NB4 (cell line): ENCODE results near the gene DYNLT1.

Experiments used
- DNase-seq: peaks from one replicate; pipeline ENCODE4 v3.0.0; 2010; ENCODE audit warnings: low read depth
- H3K4me3 ChIP-seq: one replicate; pipeline ENCODE4 v1.5.1; 2011; ENCODE audit warnings: mild to moderate bottlenecking, low read depth, low read length, moderate library complexity
- MYC ChIP-seq: IDR thresholded peaks from 2 replicates; pipeline ENCODE4 v1.6.1; 2011; ENCODE audit warnings: low read depth, low read length
- POLR2A ChIP-seq: IDR thresholded peaks from 2 replicates; pipeline ENCODE4 v1.6.1; 2011; ENCODE audit warnings: mild to moderate bottlenecking; ENCODE audit not compliant: insufficient read length; ENCODE audit errors: extremely low read depth
- TF ChIP-seq, protein P1 (sequence below): IDR thresholded peaks from 2 replicates; pipeline ENCODE4 v1.6.1; 2011; ENCODE audit warnings: low read depth, low read length
- TF ChIP-seq, protein P2 (sequence below): IDR thresholded peaks from one replicate; pipeline ENCODE4 v1.5.1; 2012; ENCODE audit warnings: low read depth, low read length

Gene DYNLT1

DNA sequence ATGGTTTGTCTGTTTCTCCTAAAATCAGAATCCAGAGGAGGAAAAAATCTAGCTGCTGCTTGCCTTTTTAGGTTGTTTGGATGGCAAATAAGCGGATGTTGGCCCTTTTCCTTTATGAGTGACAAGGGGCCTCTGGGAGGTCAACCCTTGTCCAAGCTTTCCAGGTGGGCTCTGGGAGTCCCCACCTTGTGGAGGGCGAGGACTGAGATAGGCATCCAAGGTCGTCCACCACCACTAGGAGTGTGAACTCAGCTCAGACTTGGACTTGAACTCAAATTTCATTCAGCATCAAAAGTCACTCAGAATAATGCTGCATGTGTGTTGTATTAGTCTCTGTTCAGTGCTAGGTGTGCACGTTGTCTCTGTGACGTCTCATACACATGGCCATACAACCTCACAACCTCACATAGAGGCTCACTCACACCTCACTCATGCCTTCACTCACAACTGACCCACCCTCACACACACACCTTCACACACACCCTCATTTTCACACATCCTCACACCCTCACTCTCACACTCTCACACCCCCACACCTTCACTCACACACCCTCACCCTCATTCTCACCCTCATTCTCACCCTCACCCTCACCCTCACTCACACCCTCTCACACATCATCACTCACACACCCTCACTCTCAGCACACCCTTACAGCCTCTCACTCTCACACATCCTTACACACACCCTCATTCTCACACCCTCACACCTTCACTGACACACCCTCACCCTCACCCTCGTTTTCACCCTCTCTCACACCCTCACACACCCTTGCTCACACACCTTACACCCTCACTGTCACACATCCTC is 18.0 kb downstream of the DYNLT1 start:
- no peak for DNase-seq
- no peak overlapping the region for H3K4me3 ChIP-seq
- TF ChIP-seq POLR2A (no peak), MYC (no peak)
- TF ChIP-seq, protein P1, sequence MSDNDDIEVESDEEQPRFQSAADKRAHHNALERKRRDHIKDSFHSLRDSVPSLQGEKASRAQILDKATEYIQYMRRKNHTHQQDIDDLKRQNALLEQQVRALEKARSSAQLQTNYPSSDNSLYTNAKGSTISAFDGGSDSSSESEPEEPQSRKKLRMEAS = no peak
- TF ChIP-seq, protein P2, sequence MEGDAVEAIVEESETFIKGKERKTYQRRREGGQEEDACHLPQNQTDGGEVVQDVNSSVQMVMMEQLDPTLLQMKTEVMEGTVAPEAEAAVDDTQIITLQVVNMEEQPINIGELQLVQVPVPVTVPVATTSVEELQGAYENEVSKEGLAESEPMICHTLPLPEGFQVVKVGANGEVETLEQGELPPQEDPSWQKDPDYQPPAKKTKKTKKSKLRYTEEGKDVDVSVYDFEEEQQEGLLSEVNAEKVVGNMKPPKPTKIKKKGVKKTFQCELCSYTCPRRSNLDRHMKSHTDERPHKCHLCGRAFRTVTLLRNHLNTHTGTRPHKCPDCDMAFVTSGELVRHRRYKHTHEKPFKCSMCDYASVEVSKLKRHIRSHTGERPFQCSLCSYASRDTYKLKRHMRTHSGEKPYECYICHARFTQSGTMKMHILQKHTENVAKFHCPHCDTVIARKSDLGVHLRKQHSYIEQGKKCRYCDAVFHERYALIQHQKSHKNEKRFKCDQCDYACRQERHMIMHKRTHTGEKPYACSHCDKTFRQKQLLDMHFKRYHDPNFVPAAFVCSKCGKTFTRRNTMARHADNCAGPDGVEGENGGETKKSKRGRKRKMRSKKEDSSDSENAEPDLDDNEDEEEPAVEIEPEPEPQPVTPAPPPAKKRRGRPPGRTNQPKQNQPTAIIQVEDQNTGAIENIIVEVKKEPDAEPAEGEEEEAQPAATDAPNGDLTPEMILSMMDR = no peak

DNA sequence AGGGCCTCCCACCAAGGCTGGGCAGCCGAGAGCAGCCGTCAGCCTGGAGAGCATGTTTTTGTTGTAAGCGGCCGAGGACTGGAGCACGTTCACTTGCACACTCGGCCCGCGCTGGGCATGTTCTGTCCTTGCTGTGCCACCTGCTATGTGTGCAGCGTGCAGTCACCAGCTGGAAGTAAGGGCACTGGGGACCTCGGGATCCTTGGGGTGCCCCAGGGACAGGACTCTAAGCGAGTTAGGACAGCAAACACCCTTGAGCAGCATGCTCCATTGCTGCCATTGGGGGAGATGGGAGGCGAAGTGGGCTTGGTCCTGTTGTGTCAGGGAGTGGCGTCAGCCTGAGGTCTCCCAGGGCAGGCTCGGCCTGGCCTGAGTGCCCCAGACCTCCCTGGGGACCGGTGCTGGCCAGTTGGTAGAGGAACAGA is 18.6 kb downstream of the DYNLT1 start:
- no peak overlapping the region for H3K4me3 ChIP-seq
- TF ChIP-seq, protein P1 = no peak
- TF ChIP-seq POLR2A = no peak
- TF ChIP-seq, protein P2 = no peak
- no peak for TF ChIP-seq MYC
- DNase-seq = no peak

DNA sequence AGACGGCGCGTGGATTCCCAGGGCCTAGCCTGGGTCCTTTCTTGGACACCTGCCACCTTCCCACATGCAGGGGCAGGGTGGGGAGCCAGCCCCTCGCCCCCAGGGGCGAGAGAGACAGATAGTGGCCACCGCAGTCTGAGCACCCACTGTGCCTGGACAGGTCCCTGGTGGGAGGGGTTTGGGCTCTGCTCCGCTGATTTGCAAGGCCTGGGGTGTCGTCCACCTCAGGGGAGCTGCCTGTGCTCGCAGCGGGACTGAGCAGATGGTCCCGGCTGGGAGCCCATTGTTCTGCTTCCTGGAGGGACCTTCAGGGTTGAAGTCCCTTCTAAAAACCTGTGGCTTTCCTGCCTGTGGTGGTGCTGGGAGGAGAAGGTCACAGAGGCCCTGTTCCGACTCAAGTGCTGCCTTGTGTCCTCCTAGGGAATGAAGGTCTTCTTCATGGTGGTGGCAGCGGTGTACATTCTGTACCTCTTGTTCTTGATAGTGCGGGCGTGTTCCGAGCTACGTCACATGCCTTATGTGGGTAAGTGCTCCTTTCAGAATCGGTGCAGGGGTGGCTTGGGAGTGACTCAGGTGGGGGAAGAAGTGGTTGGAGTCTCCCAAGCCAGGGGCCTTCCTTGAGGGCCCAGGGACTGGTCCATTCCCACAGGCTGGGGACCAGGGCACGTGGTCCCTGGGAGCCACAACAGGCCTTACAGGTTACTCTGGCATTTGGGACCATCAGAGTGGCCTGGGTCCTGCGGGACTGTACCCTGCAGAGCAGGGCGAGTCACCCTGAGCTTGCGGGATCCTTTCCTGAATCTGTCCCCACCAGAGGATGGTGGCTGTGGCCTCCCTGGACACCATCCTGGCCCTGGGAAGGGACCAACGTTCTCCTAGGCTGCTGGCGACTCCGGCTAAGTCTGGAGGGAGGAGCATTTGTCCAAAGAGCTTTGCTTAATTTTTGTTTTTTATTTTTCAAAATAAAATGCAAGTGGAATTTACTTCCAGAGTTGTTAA is 19.6 kb downstream of the DYNLT1 start:
- no peak for DNase-seq
- TF ChIP-seq MYC = no peak
- TF ChIP-seq POLR2A = no peak
- TF ChIP-seq, protein P1 = no peak
- TF ChIP-seq, protein P2 = no peak
- no peak overlapping the region for H3K4me3 ChIP-seq

DNA sequence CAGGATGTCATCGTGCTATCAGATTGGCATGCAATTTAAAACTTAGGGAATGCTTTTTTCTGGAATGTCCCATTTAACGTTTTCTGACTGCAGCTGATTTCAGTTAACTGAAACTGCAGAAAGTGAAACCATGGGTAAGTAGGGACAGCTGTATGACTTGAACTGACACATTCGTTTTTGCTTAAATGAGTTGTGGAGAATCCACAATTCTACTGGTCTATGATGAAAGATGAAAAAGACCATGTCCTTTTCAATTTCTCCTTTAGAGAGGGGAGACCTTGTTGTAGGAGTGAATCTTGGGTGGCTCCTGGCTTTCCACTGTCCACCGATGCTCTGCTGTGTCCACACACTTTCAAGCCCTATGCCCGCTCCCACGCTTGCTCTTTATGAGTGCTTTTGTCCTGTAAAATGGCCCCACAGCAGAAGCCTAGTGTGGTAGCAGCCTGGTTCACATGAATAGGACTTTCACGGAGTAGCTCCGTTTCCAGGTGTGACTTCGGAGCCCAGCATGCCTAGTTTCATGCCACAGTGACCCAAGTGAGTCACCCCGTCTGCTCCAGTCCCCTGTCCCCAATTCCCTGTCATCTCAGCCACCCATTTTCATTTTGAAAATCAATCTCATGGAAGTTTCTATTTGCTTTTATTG is 21.9 kb downstream of the DYNLT1 start:
- H3K4me3 ChIP-seq = no peak overlapping the region
- no peak for DNase-seq
- no peak for TF ChIP-seq POLR2A
- TF ChIP-seq MYC = no peak
- TF ChIP-seq, protein P2 = no peak
- TF ChIP-seq, protein P1 = no peak

DNA sequence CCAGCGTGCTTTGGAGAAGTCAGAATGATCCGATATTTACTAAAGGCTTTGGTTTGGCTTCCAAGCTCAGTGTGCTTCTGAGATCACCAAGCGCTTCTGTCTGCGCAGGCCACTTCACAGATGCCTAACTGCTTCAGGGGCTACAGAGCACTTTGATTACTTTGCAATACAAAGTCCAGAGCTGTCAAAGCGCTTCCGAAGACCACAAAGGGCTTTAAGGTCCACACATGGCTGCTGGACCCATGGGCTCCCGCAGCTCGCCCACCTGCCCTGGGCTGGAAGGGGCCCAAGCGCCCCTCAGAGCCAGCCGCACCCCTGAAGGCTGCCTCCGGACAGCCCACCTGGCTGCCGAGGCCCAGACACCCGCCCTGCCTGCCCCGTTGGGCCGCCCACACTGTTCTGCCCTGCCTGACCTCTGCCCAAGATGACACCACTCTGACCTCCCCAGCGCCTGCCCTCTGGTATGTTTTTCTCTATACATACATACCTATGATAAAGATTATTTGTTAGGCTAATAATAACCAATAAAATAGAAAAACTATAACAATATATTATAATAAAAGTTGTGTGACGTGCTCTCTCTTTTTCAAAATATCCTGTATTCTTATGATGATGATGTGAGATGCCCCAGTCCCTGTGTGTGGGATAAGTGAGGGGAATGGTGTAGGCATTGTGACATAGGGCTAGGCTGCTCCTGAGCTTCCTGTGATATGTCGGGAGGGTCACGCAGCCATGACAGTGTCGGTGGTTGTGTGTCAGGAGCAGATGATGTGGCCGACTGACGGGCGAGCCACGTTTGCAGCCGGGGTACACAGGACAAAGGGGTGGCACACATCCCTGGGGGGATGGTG is 22.6 kb downstream of the DYNLT1 start:
- DNase-seq = no peak
- TF ChIP-seq, protein P1 = no peak
- TF ChIP-seq POLR2A = no peak
- TF ChIP-seq, protein P2 = no peak
- TF ChIP-seq MYC = no peak

More for the DNA sequence above, 22.6 kb downstream of the DYNLT1 start:
- no peak overlapping the region for H3K4me3 ChIP-seq
